ENCODE data around the gene SLF2.

The SLF2 gene

GRCh38 chr10:100928039-100928438 lies 15.3 kb downstream of the SLF2 start:
- Histone ChIP-seq H3K9ac (ENCODE audit: low read length) (no peak overlapping the region), H3K27me3 (replicated peaks; ENCODE audit: control insufficient read depth, insufficient read depth, low read length) (no peaks in the 10 kb centered on the region), H3K9me3 (ENCODE audit: control insufficient read depth, low read length) (no peaks in the 10 kb centered on the region), H3K4me1 (ENCODE audit: control insufficient read depth, insufficient read depth, low read length) (peaks cover 8% of the 10 kb centered on the region), H3K4me3 (ENCODE audit: low read length) (no peak overlapping the region), H3K36me3 (ENCODE audit: control insufficient read depth, insufficient read depth, low read length, severe bottlenecking) (peaks cover 97% of the 10 kb centered on the region)
- DNase-seq (ENCODE audit: low read depth) = no peak

- peaks cover 87% of the 10 kb centered on the region for H3K36me3 ChIP-seq (ENCODE audit: control insufficient read depth, insufficient read depth, low read length, severe bottlenecking)
These were observed 17.6 kb downstream of the SLF2 start for GRCh38 chr10:100930368-100930767.

GRCh38 chr10:100934084-100934659 lies 21.4 kb downstream of the SLF2 start:
- Histone ChIP-seq H3K36me3 (ENCODE audit: control insufficient read depth, insufficient read depth, low read length, severe bottlenecking) (peaks cover 88% of the 10 kb centered on the region), H3K27me3 (replicated peaks; ENCODE audit: control insufficient read depth, insufficient read depth, low read length) (no peaks in the 10 kb centered on the region), H3K4me1 (ENCODE audit: control insufficient read depth, insufficient read depth, low read length) (peaks cover 8% of the 10 kb centered on the region), H3K9ac (ENCODE audit: low read length) (no peak overlapping the region), H3K9me3 (ENCODE audit: control insufficient read depth, low read length) (no peaks in the 10 kb centered on the region), H3K4me3 (ENCODE audit: low read length) (no peak overlapping the region)
- no peak for DNase-seq (ENCODE audit: low read depth)

More at GRCh38 chr10:100930368-100930767, 17.6 kb downstream of the SLF2 start:
- Histone ChIP-seq H3K4me3 (ENCODE audit: low read length) (no peak overlapping the region), H3K9ac (ENCODE audit: low read length) (no peak overlapping the region), H3K4me1 (ENCODE audit: control insufficient read depth, insufficient read depth, low read length) (peaks cover 8% of the 10 kb centered on the region), H3K27me3 (replicated peaks; ENCODE audit: control insufficient read depth, insufficient read depth, low read length) (no peaks in the 10 kb centered on the region), H3K9me3 (ENCODE audit: control insufficient read depth, low read length) (no peaks in the 10 kb centered on the region)
- no peak for DNase-seq (ENCODE audit: low read depth)

GRCh38 chr10:100939763-100940344 lies 27.1 kb downstream of the SLF2 start:
- H3K27me3 ChIP-seq (replicated peaks; ENCODE audit: control insufficient read depth, insufficient read depth, low read length) = no peaks in the 10 kb centered on the region
- DNase-seq (ENCODE audit: low read depth) = peak; percentile 62
- no peaks in the 10 kb centered on the region for H3K9me3 ChIP-seq (ENCODE audit: control insufficient read depth, low read length)
- H3K36me3 ChIP-seq (ENCODE audit: control insufficient read depth, insufficient read depth, low read length, severe bottlenecking) = peaks cover 84% of the 10 kb centered on the region
- H3K4me1 ChIP-seq (ENCODE audit: control insufficient read depth, insufficient read depth, low read length) = no peaks in the 10 kb centered on the region
- H3K4me3 ChIP-seq (ENCODE audit: low read length) = no peak overlapping the region
- no peak overlapping the region for H3K9ac ChIP-seq (ENCODE audit: low read length)

- no peaks in the 10 kb centered on the region for H3K9me3 ChIP-seq (ENCODE audit: control insufficient read depth, low read length)
- no peak for DNase-seq (ENCODE audit: low read depth)
- H3K4me1 ChIP-seq (ENCODE audit: control insufficient read depth, insufficient read depth, low read length) = no peaks in the 10 kb centered on the region
- no peak overlapping the region for H3K9ac ChIP-seq (ENCODE audit: low read length)
- H3K36me3 ChIP-seq (ENCODE audit: control insufficient read depth, insufficient read depth, low read length, severe bottlenecking) = peaks cover 91% of the 10 kb centered on the region
- H3K27me3 ChIP-seq (replicated peaks; ENCODE audit: control insufficient read depth, insufficient read depth, low read length) = no peaks in the 10 kb centered on the region
- no peak overlapping the region for H3K4me3 ChIP-seq (ENCODE audit: low read length)
These were observed 29.5 kb downstream of the SLF2 start for GRCh38 chr10:100942229-100942628.

- Histone ChIP-seq H3K36me3 (ENCODE audit: control insufficient read depth, insufficient read depth, low read length, severe bottlenecking) (peaks cover 91% of the 10 kb centered on the region), H3K27me3 (replicated peaks; ENCODE audit: control insufficient read depth, insufficient read depth, low read length) (no peaks in the 10 kb centered on the region)
- no peak for DNase-seq (ENCODE audit: low read depth)
These were observed 30.7 kb downstream of the SLF2 start for GRCh38 chr10:100943508-100943907.

GRCh38 chr10:100945754-100946153 lies 33.0 kb downstream of the SLF2 start:
- no peaks in the 10 kb centered on the region for H3K27me3 ChIP-seq (replicated peaks; ENCODE audit: control insufficient read depth, insufficient read depth, low read length)
- no peaks in the 10 kb centered on the region for H3K9me3 ChIP-seq (ENCODE audit: control insufficient read depth, low read length)
- DNase-seq (ENCODE audit: low read depth) = no peak
- H3K9ac ChIP-seq (ENCODE audit: low read length) = no peak overlapping the region
- H3K36me3 ChIP-seq (ENCODE audit: control insufficient read depth, insufficient read depth, low read length, severe bottlenecking) = peaks cover 93% of the 10 kb centered on the region
- no peaks in the 10 kb centered on the region for H3K4me1 ChIP-seq (ENCODE audit: control insufficient read depth, insufficient read depth, low read length)
- no peak overlapping the region for H3K4me3 ChIP-seq (ENCODE audit: low read length)

More at GRCh38 chr10:100943508-100943907, 30.7 kb downstream of the SLF2 start:
- no peak overlapping the region for H3K4me3 ChIP-seq (ENCODE audit: low read length)
- no peaks in the 10 kb centered on the region for H3K9me3 ChIP-seq (ENCODE audit: control insufficient read depth, low read length)
- H3K4me1 ChIP-seq (ENCODE audit: control insufficient read depth, insufficient read depth, low read length) = no peaks in the 10 kb centered on the region
- H3K9ac ChIP-seq (ENCODE audit: low read length) = no peak overlapping the region

GRCh38 chr10:100948916-100949315 lies 36.2 kb downstream of the SLF2 start:
- Histone ChIP-seq H3K9ac (ENCODE audit: low read length) (no peak overlapping the region), H3K9me3 (ENCODE audit: control insufficient read depth, low read length) (no peaks in the 10 kb centered on the region), H3K36me3 (ENCODE audit: control insufficient read depth, insufficient read depth, low read length, severe bottlenecking) (peaks cover 82% of the 10 kb centered on the region), H3K4me1 (ENCODE audit: control insufficient read depth, insufficient read depth, low read length) (no peaks in the 10 kb centered on the region), H3K27me3 (replicated peaks; ENCODE audit: control insufficient read depth, insufficient read depth, low read length) (no peaks in the 10 kb centered on the region), H3K4me3 (ENCODE audit: low read length) (no peak overlapping the region)
- no peak for DNase-seq (ENCODE audit: low read depth)

GRCh38 chr10:100960251-100960650 lies 47.5 kb downstream of the SLF2 start:
- Histone ChIP-seq H3K36me3 (ENCODE audit: control insufficient read depth, insufficient read depth, low read length, severe bottlenecking) (peaks cover 82% of the 10 kb centered on the region), H3K9me3 (ENCODE audit: control insufficient read depth, low read length) (no peaks in the 10 kb centered on the region), H3K4me1 (ENCODE audit: control insufficient read depth, insufficient read depth, low read length) (no peaks in the 10 kb centered on the region), H3K27me3 (replicated peaks; ENCODE audit: control insufficient read depth, insufficient read depth, low read length) (no peaks in the 10 kb centered on the region), H3K4me3 (ENCODE audit: low read length) (no peak overlapping the region), H3K9ac (ENCODE audit: low read length) (no peak overlapping the region)
- no peak for DNase-seq (ENCODE audit: low read depth)

GRCh38 chr10:100962351-100963080 lies 49.8 kb downstream of the SLF2 start:
- Histone ChIP-seq H3K4me1 (ENCODE audit: control insufficient read depth, insufficient read depth, low read length) (no peaks in the 10 kb centered on the region), H3K9ac (ENCODE audit: low read length) (no peak overlapping the region), H3K4me3 (ENCODE audit: low read length) (no peak overlapping the region), H3K27me3 (replicated peaks; ENCODE audit: control insufficient read depth, insufficient read depth, low read length) (no peaks in the 10 kb centered on the region), H3K9me3 (ENCODE audit: control insufficient read depth, low read length) (no peaks in the 10 kb centered on the region), H3K36me3 (ENCODE audit: control insufficient read depth, insufficient read depth, low read length, severe bottlenecking) (peaks cover 73% of the 10 kb centered on the region)
- peak; percentile 35 for DNase-seq (ENCODE audit: low read depth)

- no peaks in the 10 kb centered on the region for H3K9me3 ChIP-seq (ENCODE audit: control insufficient read depth, low read length)
- peaks cover 3% of the 10 kb centered on the region for H3K4me1 ChIP-seq (ENCODE audit: control insufficient read depth, insufficient read depth, low read length)
- DNase-seq (ENCODE audit: low read depth) = no peak
- peaks cover 3% of the 10 kb centered on the region for H3K27me3 ChIP-seq (replicated peaks; ENCODE audit: control insufficient read depth, insufficient read depth, low read length)
- peaks cover 61% of the 10 kb centered on the region for H3K36me3 ChIP-seq (ENCODE audit: control insufficient read depth, insufficient read depth, low read length, severe bottlenecking)
- no peak overlapping the region for H3K9ac ChIP-seq (ENCODE audit: low read length)
- no peak overlapping the region for H3K4me3 ChIP-seq (ENCODE audit: low read length)
These were observed 51.1 kb downstream of the SLF2 start for GRCh38 chr10:100963826-100964225.
